DMS53 treated with DMSO at 0.1 percent for 48 hours (cell line): ENCODE measurements around the gene DLX2.
"Not testable (repeated sequence)": the region's sequence is repeated elsewhere in the genome, so short reads cannot be mapped to it uniquely, and the experiment has no call there.

Source experiments
- DNase-seq: peaks from one replicate; lab custom pipeline; 2025; ENCODE audit not compliant: unreplicated experiment; lab: John Stamatoyannopoulos, UW

Gene DLX2

GRCh38 chr2:172102391-172103359, at the start of gene DLX2:
TSS of gene DLX2 (minus strand) at chr2:172102900. CDS start at chr2:172102538, 362 bp downstream.
- peak; percentile 90 for DNase-seq

DNA sequence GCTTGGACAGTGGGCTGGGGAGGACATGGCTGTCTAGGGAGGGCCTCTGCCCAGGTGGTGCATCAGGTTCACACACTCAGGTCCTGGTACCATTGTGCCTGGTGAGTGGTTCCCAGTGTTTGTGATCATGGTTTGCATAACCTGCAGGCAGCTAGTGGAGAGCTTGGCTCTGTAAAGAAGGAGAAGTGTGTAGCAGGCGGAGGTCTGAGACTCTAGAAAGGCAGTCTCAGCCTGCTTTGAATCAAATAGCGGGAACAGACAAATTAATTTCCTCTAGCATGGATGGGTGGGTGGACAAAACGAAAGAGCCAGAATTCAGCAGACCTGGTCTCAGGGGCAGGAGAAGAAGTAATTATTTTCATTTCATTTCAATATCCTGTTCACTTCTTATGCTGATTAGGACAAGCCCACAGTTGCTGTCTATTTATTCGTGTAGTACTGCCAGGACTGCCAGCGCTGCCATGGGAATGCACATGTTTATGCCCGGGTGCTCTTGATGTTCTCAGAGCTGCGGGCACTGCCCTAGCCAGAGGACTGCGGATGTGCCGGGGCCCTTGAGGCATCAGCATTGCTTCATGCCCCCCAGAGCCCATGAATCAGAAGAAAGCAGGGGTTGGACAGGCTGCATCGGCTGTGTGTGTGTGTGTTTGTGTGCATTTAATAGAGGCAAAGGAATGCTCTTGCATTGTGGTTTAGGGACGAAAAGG, 45.4 kb upstream of the DLX2 start:
- no peak for DNase-seq

DNA sequence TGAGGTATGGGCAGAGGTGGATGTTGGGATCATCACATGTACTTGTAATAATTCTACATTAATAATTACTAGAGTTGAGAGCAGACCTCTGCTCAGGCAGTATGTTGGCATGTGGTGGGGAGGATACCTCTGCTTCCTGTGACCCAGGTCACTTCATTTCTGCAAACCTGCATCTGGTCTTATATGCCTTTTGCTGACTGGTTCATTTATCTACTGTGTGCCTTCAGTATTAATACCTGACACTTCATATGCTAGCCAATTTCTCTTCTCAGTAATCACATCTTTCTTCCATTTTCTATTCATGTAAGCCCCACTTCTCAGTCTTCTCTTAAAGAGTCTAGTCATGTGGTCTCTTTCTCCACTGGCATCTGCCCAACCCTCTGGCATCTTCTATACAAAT, 41.1 kb upstream of the DLX2 start:
- DNase-seq, result no peak

- not testable (repeated sequence) for DNase-seq
Measured at GRCh38 chr2:172138727-172139126, 36.0 kb upstream of the DLX2 start.

- DNase-seq, result no peak
Measured at GRCh38 chr2:172137943-172138342, 35.2 kb upstream of the DLX2 start.

GRCh38 chr2:172137109-172137508, 34.4 kb upstream of the DLX2 start:
- DNase-seq, result no peak

DNA sequence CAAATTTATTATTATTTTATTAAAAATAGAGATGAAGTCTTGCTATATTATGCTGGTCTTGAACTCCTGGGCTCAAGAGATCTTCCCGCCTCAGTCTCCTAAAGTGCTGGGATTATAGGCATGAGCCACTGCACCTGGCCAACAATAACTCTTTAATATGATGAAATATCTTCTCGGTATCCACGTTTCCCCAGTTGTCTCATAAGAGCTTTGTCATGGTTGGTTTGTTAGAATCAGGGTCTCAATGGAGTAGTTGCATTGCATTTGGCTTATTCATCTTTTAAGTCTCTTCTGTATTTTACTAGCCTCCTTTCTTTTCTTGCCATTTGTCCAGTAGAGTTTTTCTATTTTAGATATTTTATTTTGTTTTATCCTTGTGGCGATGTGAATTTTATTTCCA, 32.7 kb upstream of the DLX2 start:
- no peak for DNase-seq

DNA sequence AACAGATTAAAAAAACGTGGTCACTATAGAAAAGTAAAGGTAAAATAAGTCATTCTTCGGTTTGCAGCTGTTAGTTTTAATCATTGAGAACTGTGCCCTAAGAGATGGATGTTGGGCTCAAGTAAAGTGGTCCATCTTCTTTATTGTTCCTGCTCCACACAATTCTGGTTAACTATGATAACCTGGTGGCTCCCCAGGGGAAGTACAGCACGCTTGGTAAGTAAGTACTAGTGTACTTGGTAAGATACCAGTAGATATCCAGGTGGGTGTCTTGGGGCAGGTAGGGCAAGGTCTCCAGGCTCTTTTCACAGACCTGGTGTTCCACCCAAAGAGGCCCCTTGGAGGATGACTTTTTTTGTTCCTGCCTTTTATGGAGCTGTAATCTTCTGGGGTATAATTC, 31.6 kb upstream of the DLX2 start:
- DNase-seq, result no peak

DNA sequence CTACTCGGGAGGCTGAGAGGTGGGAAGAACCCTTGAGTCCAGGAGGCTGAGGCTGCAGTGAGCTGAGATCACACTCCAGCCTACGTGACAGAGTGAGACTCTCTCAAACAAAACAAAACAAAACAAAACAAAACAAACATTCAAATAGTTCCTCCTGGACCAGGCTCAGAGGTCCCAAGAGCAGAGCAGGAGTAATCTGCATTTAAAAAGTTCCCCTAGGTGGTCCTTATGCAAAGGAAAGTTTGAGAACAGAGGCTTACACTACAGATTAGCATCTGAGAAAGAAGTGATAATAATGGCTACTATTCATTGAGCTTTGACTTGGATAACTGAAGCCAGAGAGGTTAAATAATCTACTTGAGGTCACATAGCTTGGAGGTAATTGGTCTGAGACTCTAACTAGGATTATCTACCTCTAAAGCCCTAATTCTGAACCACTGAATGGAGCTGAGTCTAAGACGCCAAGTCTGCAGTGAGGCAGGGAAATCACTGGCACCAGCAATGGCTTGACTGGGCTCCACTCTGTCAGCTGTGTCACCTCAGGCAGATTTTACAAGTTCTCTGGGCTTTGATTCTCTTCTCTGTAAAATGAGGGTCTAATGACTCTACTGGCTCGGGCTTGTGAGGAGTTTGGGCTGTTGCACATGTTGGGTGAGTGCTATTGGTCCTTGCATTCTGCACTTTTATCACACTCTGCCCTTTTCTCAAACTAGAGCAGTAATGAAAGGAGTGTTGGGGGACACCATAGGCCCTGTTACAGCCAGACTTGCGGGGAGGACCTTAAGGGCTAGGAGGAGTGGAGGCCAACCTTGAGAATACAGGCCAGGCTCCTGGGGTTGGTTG, 29.2 kb upstream of the DLX2 start:
- DNase-seq, result no peak

GRCh38 chr2:172129404-172129803, 26.7 kb upstream of the DLX2 start:
- no peak for DNase-seq

DNA sequence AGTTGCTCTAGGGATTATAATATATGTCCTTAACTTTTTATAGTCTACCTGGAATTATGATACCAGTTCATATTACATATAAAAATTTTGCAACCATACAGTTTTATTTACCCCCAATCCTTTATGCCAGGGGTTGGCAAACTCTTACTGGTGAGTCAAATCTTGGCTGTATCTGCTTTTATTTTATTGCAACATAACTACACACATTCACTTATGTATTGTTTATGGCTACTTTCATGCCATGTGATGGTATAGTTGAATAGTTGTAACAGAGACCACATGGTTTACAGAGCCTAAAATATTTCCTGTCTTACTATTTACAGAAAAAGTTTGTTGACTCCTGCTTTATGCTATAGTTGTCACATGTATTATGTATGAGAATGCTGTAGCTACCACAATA, 25.8 kb upstream of the DLX2 start:
- DNase-seq, result no peak

DNA sequence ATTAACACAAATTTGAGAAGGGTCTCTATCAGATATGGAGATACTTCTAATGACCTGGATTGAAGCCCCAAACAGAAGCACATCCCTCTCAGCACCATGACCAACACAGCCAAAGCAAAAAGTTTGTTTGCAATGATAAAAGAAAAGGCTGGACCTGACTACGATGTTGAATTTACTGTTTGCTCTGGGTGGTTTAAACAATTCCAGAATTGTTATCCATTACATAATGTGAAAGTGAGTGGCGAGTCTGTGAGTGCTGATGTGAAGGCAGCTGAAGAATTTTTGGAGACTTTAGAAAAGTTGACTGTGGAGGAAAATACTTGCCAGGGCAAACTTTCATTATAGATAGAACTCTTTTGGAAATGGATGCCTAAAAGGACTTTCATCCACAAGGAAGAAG, 17.4 kb upstream of the DLX2 start:
- DNase-seq, result no peak

DNA sequence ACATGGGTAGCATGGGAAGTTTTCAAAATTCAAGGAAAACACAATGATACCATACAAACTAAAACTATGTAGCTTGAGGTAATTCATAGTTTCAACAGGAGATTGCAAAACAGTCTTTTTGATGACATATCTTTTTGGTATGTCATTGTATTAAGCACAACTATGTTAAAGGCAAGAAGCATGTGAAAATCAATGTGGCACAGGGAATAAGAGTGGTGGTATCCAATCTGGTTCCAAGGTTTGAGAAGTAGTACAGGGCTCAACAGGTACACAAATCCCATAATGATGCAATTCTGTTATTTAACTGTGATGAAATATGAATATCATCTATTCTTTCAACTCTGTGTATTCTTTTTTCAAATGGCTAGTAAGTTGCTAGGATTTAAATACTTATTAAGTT, 16.4 kb upstream of the DLX2 start:
- no peak for DNase-seq

DNA sequence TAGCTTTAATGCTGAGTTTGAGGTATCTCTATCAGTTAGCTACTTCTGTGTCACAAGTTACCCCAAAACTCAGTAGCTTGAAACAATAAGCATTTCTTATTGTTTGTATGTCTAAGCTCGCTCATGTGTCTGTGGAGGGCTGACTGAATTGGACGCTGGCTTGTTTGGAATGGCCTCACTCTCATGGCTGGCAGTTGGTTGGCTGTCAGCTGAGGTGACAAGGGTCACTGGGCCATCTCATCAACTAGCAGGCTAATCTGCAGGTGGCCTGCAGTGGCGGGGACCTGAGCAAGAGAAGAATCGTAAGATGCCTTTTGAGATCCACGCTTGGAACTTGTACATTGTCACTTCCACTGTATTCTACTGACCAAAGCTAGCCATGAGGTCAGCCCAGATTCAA, 13.4 kb upstream of the DLX2 start:
- DNase-seq, result no peak

GRCh38 chr2:172114579-172114978, 11.9 kb upstream of the DLX2 start:
- DNase-seq, result no peak

DNA sequence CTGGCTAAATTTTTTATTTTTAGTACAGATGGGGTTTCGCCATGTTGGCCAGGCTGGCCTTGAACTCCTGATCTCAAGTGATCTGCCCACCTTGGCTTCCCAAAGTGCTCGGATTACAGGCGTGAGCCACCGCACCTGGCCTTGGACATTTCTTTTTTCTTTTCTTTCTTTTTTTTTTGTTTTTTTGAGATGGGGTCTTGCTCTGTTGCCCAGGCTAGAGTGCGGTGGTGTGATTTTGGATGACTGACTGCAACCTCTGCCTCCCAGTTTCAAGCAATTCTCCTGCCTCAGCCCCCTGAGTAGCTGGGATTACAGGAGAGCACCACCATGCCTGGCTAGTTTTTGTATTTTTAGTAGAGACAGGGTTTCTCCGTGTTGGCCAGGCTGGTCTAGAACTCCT, 11.5 kb upstream of the DLX2 start:
- DNase-seq, result not testable (repeated sequence)

DNA sequence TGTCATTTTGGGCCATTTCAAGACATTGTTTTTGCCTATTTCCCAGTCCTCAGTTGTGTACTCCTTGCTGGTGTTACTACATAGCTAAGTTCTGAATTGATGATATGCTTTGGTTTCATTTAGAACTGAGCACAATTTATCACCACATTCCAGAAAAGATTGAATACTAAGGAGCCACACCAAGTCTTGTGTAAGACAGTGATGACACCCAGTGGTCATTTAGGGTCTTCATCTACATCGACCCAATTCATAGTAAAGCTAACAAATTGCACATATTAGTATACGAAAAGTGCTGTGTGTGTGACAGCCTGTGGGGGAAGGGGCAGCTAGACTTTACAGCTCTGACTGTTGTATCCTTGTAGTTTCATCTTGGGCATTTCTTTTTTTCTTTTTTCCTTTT, 10.9 kb upstream of the DLX2 start:
- no peak for DNase-seq

DNA sequence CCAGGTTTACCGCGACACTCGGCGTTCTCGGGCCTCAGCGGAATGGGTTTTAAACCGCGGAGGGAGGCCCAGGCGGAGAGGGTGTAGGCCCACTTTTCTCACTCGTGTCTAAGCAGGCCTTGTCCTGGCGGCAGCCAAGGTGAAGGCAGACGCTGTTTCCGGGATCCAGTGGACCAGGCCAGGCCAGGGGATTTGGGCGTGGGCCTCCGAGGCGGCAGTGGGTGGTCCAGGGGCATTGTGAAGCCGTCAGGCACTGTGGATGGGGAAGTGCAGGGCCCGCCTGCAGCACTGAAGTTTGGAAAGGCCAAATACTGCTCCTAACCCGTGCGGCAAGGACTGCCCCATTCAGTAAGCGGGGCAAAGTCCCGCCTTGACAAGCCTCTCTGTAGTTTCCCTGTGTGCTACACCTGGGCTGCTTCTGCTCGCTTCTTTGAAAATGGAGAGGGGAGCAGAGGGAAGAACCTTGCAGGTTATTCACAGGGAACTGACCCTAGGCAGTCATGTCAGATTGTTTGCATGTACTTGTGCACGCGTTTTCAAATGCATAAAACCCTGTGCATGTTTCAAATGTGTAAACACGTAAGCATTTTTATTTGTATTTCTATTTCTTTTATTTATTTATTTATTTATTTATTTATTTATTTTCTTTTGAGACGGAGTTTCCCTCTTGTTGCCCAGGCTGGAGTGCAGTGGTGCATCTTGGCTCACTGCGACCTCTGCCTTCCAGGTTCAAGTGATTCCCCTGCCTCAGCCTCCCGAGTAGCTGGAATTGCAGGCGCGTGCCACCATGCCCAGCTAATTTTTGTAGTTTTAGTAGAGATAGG, 7.5 kb upstream of the DLX2 start:
- DNase-seq, result no peak

DNA sequence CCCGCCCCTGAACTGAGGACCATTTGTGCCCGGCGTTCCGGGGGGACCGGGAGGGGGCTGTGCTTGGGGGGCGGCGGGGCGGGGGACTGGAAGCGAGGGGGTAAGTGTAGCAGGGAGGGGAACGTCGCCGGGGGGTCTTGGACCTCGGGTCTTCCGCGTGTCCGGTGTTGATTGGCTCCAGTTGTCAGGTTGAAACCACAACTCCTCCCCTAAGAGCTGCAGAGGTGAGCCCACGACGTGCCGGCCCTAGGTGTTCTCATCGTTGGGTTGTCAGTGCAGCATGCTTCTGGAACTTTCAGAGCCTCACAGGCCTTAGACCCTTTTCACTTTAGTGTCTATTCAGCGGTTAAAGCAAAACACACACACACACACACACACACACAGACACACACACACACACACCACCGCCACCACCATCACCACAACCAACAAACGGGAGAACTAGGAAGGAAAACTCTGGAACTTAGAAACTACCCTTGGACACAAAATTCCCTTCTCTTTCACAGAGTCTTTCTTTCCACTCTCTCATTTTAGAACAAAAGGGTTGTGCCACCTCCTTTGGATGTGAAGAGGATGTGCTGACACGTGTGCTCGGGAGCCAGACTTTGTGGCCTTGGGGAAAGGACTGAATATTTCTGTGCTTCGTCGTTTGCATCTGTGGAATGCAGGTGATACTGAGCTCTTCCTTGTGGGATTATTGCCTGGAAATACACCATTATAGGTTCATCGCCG, 6.7 kb upstream of the DLX2 start:
- no peak for DNase-seq

- no peak for DNase-seq
Measured at GRCh38 chr2:172108587-172108930, 5.9 kb upstream of the DLX2 start.
